ENCODE measurements around the gene CENPS. TPM values are rescaled to one million over a fixed set of nuclear protein-coding genes. Genes with fewer than 3 reads are reported as not detected.

Gene CENPS
- total and polyA plus RNA-seq, 2 donors (not counting 1 experiment from before 2014, with no cell fraction given): 10.2 to 11.9 TPM

- peaks cover 4% of the 10 kb centered on the region for H3K4me1 ChIP-seq (ENCODE audit: control insufficient read depth, extremely low read depth, insufficient read depth, low read length)
- peak overlapping the region; percentile 80 for H2AFZ ChIP-seq (ENCODE audit: low read length)
- H3K4me2 ChIP-seq (ENCODE audit: extremely low read depth, insufficient read depth, low read length): peak overlapping the region; percentile 83
- no peaks in the 10 kb centered on the region for H3K27me3 ChIP-seq (ENCODE audit: control insufficient read depth, insufficient read depth, low read length)
- no peaks in the 10 kb centered on the region for H3K36me3 ChIP-seq (ENCODE audit: control insufficient read depth, insufficient read depth, low read length)
- no peaks in the 10 kb centered on the region for H4K20me1 ChIP-seq (ENCODE audit: control insufficient read depth, extremely low read depth, insufficient read depth, low read length)
- H3K27ac ChIP-seq (ENCODE audit: insufficient read depth, low read length): peak overlapping the region; percentile 62
- TF ChIP-seq CTCF (conservative IDR thresholded peaks at IDR 0.05 in 1 of 2, IDR thresholded peaks at IDR 0.05 in 1 of 2; ENCODE audit: low read depth in 1 of 2, low read length in 2 of 2) (no peak), EZH2 (IDR thresholded peaks at IDR 0.05; ENCODE audit: low read length, missing control alignments) (no peak)
- peak overlapping the region; percentile 88 to 96 (median 92) for H3K4me3 ChIP-seq (replicated peaks in 1 of 4; ENCODE audit: control extremely low read depth in 1 of 4, insufficient read depth in 1 of 4, low read depth in 3 of 4, low read length in 4 of 4)
- H3K9ac ChIP-seq (ENCODE audit: insufficient read depth, low read length): peak overlapping the region; percentile 68
- no peak for DNase-seq (ENCODE audit: low read depth in 2 of 2)
- H3K79me2 ChIP-seq (ENCODE audit: control insufficient read depth, insufficient read depth, low read length): peaks cover 35% of the 10 kb centered on the region
- H3K9me3 ChIP-seq (ENCODE audit: control insufficient read depth, insufficient read depth, low read depth, low read length): no peaks in the 10 kb centered on the region
These were observed 45.3 kb downstream of the CENPS start for GRCh38 chr1:10475510-10475909.

DNA sequence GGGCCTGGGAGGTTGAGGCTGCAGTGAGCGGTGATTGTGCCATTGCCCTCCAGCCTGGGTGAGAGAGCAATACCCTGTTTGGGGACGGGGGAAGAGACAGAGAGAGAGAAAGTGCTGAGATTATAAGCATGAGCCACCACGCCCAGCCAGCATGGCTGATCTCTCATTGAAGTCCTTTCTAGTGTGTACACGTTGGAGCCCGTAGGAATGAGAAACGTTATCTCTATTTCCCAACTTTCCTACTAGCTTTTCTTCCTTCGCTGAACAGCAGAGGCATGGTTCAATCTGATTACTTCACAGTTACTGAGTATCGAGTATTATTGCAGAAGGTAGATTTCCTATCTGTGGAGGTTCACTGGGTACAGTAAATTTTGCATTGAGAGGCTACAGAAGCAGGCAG is 49.1 kb downstream of the CENPS start:
- Histone ChIP-seq H3K9me3 (ENCODE audit: control insufficient read depth, insufficient read depth, low read depth, low read length) (no peaks in the 10 kb centered on the region), H4K20me1 (ENCODE audit: control insufficient read depth, extremely low read depth, insufficient read depth, low read length) (no peaks in the 10 kb centered on the region), H3K4me2 (ENCODE audit: extremely low read depth, insufficient read depth, low read length) (no peak overlapping the region), H3K4me1 (ENCODE audit: control insufficient read depth, extremely low read depth, insufficient read depth, low read length) (no peaks in the 10 kb centered on the region), H3K4me3 (replicated peaks in 1 of 4; ENCODE audit: control extremely low read depth in 1 of 4, insufficient read depth in 1 of 4, low read depth in 3 of 4, low read length in 4 of 4) (no peak overlapping the region), H2AFZ (ENCODE audit: low read length) (no peak overlapping the region), H3K9ac (ENCODE audit: insufficient read depth, low read length) (no peak overlapping the region), H3K79me2 (ENCODE audit: control insufficient read depth, insufficient read depth, low read length) (peaks cover 38% of the 10 kb centered on the region), H3K36me3 (ENCODE audit: control insufficient read depth, insufficient read depth, low read length) (no peaks in the 10 kb centered on the region), H3K27me3 (ENCODE audit: control insufficient read depth, insufficient read depth, low read length) (no peaks in the 10 kb centered on the region), H3K27ac (ENCODE audit: insufficient read depth, low read length) (no peak overlapping the region)
- TF ChIP-seq CTCF (conservative IDR thresholded peaks at IDR 0.05 in 1 of 2, IDR thresholded peaks at IDR 0.05 in 1 of 2; ENCODE audit: low read depth in 1 of 2, low read length in 2 of 2) (no peak), EZH2 (IDR thresholded peaks at IDR 0.05; ENCODE audit: low read length, missing control alignments) (no peak)
- DNase-seq (ENCODE audit: low read depth in 2 of 2): no peak

- Histone ChIP-seq H3K4me3 (replicated peaks in 1 of 4; ENCODE audit: control extremely low read depth in 1 of 4, insufficient read depth in 1 of 4, low read depth in 3 of 4, low read length in 4 of 4) (no peak overlapping the region), H3K79me2 (ENCODE audit: control insufficient read depth, insufficient read depth, low read length) (peaks cover 40% of the 10 kb centered on the region), H3K4me1 (ENCODE audit: control insufficient read depth, extremely low read depth, insufficient read depth, low read length) (no peaks in the 10 kb centered on the region), H3K27ac (ENCODE audit: insufficient read depth, low read length) (no peak overlapping the region), H3K4me2 (ENCODE audit: extremely low read depth, insufficient read depth, low read length) (no peak overlapping the region), H3K27me3 (ENCODE audit: control insufficient read depth, insufficient read depth, low read length) (no peaks in the 10 kb centered on the region), H3K36me3 (ENCODE audit: control insufficient read depth, insufficient read depth, low read length) (no peaks in the 10 kb centered on the region), H3K9me3 (ENCODE audit: control insufficient read depth, insufficient read depth, low read depth, low read length) (no peaks in the 10 kb centered on the region), H4K20me1 (ENCODE audit: control insufficient read depth, extremely low read depth, insufficient read depth, low read length) (no peaks in the 10 kb centered on the region), H2AFZ (ENCODE audit: low read length) (no peak overlapping the region), H3K9ac (ENCODE audit: insufficient read depth, low read length) (no peak overlapping the region)
- DNase-seq (ENCODE audit: low read depth in 2 of 2): no peak
- TF ChIP-seq EZH2 (IDR thresholded peaks at IDR 0.05; ENCODE audit: low read length, missing control alignments) (no peak), CTCF (conservative IDR thresholded peaks at IDR 0.05 in 1 of 2, IDR thresholded peaks at IDR 0.05 in 1 of 2; ENCODE audit: low read depth in 1 of 2, low read length in 2 of 2) (no peak)
These were observed 50.4 kb downstream of the CENPS start for GRCh38 chr1:10480614-10481013.
